ENCODE measurements around the gene STOX2. TPM values are rescaled to one million over a fixed set of nuclear protein-coding genes. Genes with fewer than 3 reads are reported as not detected.

The STOX2 gene
- total RNA-seq, 1 experiment from 2014 or later = 3.3 TPM

DNA sequence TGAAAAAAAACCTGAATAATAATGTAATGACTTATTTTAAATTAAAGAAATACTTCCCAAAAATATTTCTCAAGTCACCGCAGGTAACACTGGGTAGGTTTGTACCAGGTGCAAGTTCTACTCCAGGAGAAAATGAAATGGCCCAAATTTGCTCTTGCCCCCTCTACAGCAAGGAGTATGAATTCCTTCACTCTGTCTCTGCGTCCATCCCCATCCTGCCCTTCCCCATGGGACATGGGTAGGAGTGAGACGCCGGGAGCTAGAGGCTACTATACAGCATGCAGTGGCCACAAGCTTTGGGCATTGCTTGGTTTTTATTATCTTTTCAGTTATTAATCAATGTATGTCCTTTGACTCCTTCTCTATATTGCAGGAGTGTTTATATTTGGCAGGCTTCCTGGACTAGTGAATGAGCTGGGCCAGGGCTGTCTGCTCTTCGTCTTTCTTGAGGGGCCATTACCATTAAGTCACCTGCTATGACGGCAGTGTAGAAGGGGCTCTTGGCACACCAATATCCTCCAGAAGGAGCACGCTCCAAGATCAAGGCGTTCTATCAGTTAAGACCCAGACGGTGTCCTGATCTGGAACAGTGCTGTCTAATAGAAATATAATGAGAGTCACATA, 162.9 kb downstream of the STOX2 start:
- DNase-seq (ENCODE audit: low read depth) = no peak

Other genes starting within 250 kb of the STOX2 start
- gene RWDD4, start 246.1 kb upstream of the STOX2 start, total RNA-seq (2014; rRNA removed; shearing (Covaris generic)) = 17.5 and 19.2 TPM in 2 replicates
- 19.1 and 24.1 TPM in 2 replicates for gene TRAPPC11, start 246.0 kb upstream of the STOX2 start, total RNA-seq (2014; rRNA removed; shearing (Covaris generic))

All from Daoy (cell line).